Activated gamma-delta T cell treated with Interleukin-2 at 50 U/mL for 16 hours (primary cell): ENCODE data around the gene AMZ1.

Source experiments
- DNase-seq: peaks from one replicate; pipeline ENCODE4 v3.0.0-alpha.2; 2020

AMZ1 gene

DNA sequence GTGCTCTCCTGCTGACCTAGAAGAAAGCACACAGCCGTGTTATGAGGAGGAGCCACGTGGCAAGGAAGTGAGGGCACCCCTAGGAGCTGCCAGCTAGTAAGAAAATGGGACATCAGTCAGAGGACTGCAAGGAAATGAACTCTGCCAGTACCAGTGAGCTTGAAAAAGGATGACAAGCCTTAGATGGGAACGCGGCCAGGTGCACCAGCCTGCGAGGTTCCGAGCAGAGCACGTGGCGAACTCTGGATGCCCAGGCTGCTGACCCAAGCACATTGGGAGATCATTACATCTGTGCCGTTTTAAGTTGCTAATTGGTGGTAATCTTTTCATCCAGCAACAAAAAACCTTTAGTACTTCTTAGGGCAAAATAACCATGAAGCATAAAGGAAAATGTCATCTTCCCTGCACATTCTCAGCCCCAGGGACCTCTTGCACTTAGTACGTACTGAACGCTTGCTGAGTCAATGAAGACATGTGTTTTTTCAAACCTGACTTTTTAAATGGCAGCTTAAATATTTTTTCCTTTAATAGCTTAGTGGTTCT is 69.4 kb downstream of the AMZ1 start:
- no peak for DNase-seq

DNA sequence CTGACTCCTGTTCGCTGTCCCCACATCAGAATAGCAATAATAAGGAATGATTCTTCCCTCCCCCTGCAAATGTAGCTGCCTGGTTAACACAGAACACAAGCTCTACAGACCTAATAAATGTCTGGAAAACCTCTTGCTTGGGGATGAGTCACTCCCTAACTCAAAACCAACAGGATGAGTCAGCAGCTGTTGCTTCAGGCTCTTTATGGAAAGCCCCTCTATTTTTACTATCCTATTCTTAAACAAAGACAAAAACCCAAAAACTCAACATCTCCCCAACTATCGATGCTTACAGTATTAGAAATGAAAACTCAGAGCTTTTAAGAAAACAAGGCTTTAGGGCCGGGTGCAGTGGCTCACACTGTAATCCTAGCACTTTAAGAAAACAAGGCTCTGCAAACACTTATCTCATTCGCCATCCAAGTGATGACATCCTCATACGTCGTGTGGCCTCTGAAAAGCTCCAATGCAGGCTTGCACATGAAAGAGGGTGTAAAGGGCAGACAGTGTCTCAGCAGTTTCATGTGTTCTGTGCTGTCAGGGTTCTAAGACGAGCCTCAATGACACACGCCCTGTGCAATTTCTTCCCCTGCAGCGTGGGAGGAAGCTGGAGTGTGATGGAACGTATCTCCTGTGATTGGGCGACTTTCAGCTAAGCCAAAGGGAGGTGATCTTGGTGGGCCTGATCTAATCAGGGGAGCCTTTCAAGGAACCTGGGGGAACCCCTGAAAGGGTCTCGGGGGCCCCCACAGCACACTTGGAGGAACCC is 70.1 kb downstream of the AMZ1 start:
- peak; percentile 12 for DNase-seq

DNA sequence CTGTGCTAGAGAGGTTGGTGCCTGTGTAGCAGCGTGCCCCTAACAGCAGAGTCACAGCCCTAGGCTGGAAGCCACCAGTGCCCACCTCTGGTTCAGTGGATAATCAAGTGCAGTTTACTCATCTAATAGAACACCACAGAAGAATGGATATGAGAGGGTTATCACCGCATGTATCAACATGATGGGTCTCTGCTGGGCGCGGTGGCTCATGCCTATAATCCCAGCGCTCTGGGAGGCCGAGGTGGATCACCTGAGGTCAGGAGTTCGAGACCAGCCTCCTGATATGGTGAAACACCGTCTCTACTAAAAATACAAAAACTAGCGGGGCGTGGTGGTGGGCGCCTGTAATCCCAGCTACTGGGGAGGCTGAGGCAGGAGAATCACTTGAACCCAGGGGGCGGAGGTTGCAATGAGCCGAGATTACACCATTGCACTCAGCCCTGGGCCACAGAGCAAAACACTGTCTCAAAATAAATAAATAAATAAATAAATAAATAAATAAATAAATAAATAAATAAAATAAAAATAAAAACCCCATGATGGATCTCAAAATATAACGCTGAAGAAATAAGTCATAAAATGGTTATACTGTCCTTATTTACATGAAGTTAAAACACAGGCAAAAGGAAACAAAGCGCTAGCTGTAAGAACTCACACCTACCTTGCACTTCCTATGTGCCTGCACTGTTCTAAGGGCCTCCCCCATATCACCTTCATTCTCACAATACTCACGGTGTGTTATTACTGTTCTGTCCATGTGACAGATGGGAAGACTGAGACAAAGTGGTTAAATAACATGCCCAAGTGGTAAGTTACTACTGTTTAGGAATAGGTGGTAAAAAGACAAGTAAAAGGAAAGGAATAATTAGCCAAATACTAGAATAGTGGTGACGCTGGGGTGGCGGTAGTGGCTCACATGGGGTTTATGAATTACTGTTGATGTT is 70.9 kb downstream of the AMZ1 start:
- no peak for DNase-seq

DNA sequence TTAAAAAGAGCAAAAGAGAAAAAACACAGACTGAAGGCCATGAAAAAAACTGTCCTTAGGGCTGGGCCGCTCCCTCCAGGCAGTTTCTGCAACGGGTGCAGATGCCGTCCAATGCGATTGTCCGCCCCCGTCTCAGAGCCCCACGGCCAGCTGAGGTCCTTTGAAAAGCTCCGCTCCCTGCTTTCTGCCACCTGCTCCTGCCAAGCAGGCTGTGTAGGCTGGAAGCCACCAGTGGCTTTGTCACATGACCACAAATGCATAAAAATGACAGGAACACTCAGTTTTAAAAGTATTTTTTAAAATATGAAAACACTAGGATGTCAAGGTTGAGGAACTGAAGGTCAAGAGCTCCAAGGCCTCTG is 71.7 kb downstream of the AMZ1 start:
- DNase-seq, result no peak

DNA sequence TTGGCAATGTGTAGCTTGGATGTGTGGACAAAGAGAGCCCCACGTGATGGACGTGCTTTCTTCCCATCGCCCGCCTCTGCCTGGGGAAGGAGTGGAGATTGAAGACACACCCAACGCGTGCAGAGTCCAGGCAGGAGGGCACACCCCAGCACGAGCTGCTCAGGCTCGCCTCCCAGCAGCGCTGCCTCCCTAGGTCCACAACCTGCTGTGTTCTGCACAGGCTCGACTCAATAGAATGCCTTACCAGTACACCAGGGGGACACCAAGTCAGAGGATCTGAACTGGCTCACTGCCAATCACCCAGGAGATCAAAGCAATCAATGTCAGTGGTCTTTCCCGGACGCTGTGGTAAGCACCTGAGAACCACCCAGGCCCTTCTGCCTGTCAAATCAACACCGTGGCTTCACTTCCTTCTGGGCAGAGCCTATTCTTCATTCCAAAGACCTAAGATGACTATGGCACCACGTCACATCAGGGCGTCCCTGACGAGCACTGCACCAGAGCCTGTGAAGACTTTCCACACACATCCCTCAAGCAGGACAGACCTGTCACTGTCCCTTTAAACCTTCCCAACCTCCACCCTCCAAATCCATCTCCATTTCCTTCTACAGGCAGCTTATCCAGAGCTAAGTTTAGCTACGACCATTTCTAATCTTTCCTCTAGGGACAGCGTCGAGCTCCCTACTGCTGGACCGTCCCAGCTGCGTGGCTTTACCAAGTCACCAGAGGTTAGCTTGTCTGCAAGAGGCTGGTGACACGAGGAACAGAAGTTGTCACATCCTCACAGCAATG is 72.3 kb downstream of the AMZ1 start:
- DNase-seq, result no peak

DNA sequence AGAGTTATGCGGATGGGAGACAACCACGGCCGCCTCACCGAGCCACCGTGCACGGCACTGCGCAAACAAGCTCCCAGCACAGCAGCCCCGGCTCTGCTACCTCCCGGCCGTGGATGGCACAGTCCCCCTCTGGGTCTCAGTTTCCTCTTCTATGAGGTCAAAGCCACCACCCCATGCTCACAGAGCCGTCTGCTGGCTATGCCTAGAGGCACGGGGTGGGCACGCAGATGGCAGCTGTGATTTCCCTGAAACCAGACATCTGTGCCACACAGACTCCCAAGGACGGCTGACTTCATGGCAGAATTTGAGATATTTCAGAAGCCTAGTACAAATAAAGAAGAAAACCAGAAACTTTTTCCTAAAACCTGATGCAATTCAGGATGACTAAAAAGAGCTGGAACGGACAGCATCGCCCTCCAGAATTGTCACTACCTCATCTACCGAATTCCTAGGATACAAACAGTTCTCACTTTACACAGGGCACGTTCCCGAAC is 73.2 kb downstream of the AMZ1 start:
- no peak for DNase-seq

DNA sequence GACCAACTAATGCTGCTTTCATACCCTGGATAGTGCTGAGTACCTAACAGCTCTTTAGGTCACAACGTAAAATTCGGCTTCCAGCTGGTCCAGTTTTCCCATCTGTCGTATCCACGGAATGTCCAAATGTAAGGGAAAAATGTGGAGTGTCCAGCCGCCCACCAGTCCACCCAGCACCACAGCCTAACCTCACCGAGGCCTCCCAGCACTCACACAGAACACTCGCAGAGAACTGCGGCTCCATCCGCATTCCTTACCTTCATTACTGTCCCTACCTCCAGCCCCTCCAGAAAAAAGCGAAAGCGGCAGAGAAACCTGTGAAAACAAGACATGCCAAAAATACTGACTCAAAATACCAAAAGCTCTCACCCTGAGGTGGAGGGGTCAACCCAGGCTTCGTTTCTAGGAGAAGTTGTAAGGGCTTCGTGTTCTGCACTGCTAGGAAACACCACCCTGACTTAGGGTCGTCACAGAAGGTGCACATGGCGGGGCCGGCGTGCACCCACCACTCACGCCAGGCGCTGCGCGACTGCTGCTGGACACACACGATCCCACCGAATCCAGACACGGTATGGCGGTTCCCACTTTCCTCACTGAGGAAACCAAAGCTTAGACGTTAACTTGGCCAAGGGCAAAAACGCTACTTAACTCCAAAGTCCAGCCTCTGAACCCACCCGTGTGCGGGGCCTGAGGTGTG is 73.9 kb downstream of the AMZ1 start:
- DNase-seq, result no peak

DNA sequence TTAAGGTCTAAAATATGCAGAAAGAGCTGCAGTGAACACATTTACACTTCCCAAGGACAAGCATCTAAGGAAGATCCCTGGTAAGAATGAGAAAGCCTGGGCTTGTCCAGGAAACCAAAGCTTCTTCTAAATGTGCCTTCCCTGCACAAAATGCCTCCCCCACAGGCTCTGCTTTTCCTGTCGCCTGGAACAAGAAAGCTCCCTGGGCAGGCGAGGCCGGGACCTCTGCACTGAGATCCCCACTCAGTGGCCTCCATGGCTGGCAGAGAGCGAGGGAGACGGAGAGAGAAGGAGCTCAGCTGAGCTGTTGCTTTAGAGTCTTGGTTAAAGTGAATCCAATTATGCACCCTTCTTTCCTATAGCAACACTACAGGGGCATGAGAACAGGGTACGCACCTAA is 75.6 kb downstream of the AMZ1 start:
- DNase-seq, result no peak

DNA sequence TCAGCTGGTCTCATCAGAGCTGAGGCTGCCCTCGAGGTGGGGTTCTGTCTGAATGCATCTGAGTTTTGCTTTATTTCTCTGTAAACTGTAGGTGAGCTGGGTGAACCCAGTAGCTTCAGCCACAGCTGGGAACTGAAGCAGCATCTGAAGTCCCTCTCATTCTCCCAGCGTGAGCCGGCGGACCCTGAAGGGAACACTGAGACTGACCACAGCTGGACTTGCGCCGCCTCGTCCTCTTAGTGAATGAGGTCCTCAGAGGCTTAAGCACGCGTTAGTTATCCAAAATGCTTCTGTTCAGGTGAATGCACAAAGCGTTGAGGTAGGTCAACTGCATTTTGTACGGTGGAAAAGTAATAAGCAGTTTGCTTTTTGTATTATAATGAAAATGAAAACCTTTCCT is 76.6 kb downstream of the AMZ1 start:
- DNase-seq, result no peak
